ENCODE results near the gene FXYD6.

DNA sequence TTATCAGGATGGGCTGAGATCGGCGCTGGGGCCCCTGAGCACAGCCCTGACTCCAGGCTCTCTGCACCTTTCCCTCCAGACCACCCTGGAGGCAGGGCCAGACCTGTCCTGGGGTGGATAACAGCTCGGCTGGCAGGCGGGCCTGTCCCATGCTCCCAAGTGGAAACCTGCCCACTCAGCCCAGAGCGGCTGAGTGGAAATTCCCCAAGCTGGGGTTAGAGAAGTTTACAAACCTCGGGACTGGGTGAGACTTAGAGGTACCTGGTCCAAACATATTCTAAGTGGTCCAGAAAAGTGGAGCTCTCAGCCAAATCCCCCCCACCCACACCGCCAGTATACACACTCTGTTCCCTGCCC, 47.1 kb downstream of the FXYD6 start:
- TF ChIP-seq GATA2 (IDR thresholded peaks at IDR 0.05; ENCODE audit: low read depth, low read length) (no peak), GATA3 (IDR thresholded peaks at IDR 0.05; ENCODE audit: low read depth, low read length) (no peak)
